ENCODE results near the gene ZNF516. TPM values are rescaled to one million over a fixed set of nuclear protein-coding genes. Genes with fewer than 3 reads are reported as not detected.

The ZNF516 gene
- total RNA-seq, 2 experiments from 2014 or later, result 6.5 to 8.6 TPM

DNA sequence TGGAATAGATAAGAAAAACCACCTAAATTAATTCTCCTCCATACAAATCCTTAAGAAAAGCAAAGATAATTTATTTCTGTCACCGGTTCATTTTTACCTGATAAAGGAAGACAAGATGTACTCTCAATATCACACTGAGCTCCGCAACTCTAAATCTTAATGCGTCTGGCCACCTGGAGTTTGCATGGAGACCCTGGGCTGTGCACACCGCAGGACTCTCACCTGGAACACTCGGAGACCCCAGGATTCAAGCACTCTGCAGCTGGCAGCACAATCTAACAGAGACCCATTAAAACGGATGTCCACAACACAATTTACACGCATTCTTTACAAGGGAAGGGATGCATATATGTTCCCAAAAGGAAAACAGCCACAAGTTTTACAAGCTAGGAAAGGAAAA is 72.2 kb downstream of the ZNF516 start:
- Mint-ChIP-seq H3K9me3 (no peaks in the 10 kb centered on the region), H3K27ac (no peak overlapping the region), H3K4me1 (peaks cover 22% of the 10 kb centered on the region), H3K27me3 (no peaks in the 10 kb centered on the region), H3K36me3 (no peaks in the 10 kb centered on the region), H3K4me3 (no peak overlapping the region)
- no peak for DNase-seq

DNA sequence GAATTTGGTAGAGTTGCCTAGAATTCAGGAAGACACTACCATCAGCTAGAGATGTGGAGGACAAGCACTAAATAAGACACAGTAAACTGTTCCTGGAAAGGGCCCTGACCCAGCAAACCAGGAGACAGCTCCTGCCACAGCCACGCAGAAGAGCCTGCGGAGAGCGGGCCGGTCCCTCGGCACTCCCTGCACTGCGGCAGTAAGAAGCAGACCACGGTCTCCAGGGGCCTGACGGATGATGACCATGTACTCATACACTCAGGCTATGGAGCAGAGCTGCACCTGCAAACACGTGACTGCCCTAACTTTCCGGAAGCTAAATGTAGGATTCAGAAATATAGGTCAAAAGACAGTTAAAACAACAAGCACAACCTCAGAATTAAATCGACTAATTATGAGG is 72.9 kb downstream of the ZNF516 start:
- Mint-ChIP-seq H3K4me1 (peaks cover 19% of the 10 kb centered on the region), H3K9me3 (no peaks in the 10 kb centered on the region), H3K27me3 (no peaks in the 10 kb centered on the region), H3K27ac (no peak overlapping the region), H3K36me3 (no peaks in the 10 kb centered on the region), H3K4me3 (no peak overlapping the region)
- no peak for DNase-seq

DNA sequence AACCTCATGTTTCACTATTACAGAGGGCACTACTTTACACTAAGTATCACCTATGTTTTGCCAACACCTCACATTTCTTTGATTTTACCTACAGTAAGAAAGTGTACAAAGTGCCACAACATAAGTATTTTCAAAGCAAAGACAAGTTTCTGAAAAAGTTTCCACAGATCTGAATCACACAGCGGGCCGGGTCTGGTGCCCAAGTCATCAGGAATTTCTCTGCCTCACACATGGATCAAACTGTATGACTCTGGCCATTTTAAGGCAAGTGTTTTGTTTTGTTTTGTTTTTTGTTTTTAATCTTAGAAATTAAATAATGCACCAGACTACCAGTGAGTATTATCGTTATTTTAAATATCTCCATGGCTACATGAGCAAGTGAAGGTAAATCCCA is 73.4 kb downstream of the ZNF516 start:
- H3K27me3 Mint-ChIP-seq, result no peaks in the 10 kb centered on the region
- H3K4me3 Mint-ChIP-seq, result no peak overlapping the region
- no peak overlapping the region for H3K27ac Mint-ChIP-seq
- H3K4me1 Mint-ChIP-seq, result peaks cover 21% of the 10 kb centered on the region
- no peak for DNase-seq
- no peaks in the 10 kb centered on the region for H3K9me3 Mint-ChIP-seq
- no peaks in the 10 kb centered on the region for H3K36me3 Mint-ChIP-seq

GRCh38 chr18:76420898-76421684 is 74.0 kb downstream of the ZNF516 start:
- DNase-seq, result no peak
- H3K4me1 Mint-ChIP-seq, result peaks cover 20% of the 10 kb centered on the region
- H3K36me3 Mint-ChIP-seq, result no peaks in the 10 kb centered on the region
- no peaks in the 10 kb centered on the region for H3K9me3 Mint-ChIP-seq
- no peak overlapping the region for H3K4me3 Mint-ChIP-seq
- no peak overlapping the region for H3K27ac Mint-ChIP-seq
- H3K27me3 Mint-ChIP-seq, result no peaks in the 10 kb centered on the region

DNA sequence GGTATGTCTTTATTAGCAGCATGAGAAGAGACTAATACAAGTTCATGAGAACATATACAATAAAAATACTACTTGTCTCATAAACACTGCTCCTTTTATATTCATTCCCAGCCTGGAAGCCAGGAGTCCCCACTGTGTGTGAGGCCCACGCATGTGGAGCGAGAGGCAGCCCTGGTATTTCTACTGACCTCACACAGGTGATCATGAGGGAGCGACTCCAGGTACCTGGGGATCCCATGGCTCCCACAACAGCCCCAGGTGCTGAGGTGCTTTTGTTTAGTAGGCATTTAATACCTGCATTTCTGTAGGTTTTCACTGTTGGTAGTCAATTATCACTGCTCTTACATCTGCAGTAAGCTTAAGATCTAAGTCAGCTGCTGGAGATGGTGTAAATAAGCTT is 75.2 kb downstream of the ZNF516 start:
- Mint-ChIP-seq H3K4me1 (peaks cover 12% of the 10 kb centered on the region), H3K36me3 (no peaks in the 10 kb centered on the region), H3K9me3 (no peaks in the 10 kb centered on the region), H3K27me3 (no peaks in the 10 kb centered on the region), H3K4me3 (no peak overlapping the region), H3K27ac (no peak overlapping the region)
- no peak for DNase-seq

- Mint-ChIP-seq H3K36me3 (peaks cover 5% of the 10 kb centered on the region), H3K4me1 (peaks cover 13% of the 10 kb centered on the region), H3K27me3 (no peaks in the 10 kb centered on the region), H3K4me3 (no peak overlapping the region), H3K27ac (no peak overlapping the region), H3K9me3 (no peaks in the 10 kb centered on the region)
- DNase-seq, result no peak
Observed at GRCh38 chr18:76416911-76417310, 78.1 kb downstream of the ZNF516 start.

GRCh38 chr18:76414936-76415621 is 80.0 kb downstream of the ZNF516 start:
- H3K4me1 Mint-ChIP-seq, result peaks cover 21% of the 10 kb centered on the region
- no peak overlapping the region for H3K4me3 Mint-ChIP-seq
- no peak overlapping the region for H3K27ac Mint-ChIP-seq
- H3K27me3 Mint-ChIP-seq, result no peaks in the 10 kb centered on the region
- peaks cover 16% of the 10 kb centered on the region for H3K36me3 Mint-ChIP-seq
- no peak for DNase-seq
- H3K9me3 Mint-ChIP-seq, result no peaks in the 10 kb centered on the region

DNA sequence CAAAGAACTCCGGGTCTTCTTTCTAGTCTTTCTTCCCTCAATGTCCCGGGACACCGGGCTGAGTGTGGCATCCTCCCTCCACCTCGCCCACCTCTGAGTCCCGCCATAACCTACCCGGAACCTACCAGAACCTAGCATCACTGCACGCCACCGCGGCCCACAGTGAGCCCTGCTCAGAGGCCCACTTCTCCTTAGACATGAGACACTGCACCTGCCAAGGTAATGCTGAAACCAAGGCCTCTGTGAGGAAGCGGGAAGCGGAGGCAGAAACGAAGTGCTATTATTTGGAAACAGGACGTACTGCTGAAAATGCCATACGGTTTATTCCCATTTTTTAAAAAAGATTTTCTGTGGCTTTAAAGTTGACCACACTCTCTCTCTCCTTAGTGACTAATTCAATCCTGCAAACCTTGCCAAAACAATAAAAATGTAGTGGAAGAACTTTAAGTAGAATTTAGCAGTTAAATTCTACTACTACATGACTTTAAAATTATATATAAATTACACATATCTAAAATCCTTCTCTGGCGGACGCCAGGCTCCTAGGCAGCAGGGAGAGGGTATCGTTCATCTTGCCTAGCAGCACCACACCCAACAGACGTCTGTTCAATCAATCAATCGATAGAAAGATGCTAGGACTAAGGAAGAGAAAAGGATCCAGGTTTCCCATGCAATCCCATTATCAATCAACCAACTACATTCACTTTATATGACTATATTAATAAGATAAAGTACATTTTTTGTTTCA is 82.0 kb downstream of the ZNF516 start:
- peaks cover 24% of the 10 kb centered on the region for H3K36me3 Mint-ChIP-seq
- H3K4me3 Mint-ChIP-seq, result no peak overlapping the region
- DNase-seq, result no peak
- H3K27ac Mint-ChIP-seq, result no peak overlapping the region
- peaks cover 5% of the 10 kb centered on the region for H3K9me3 Mint-ChIP-seq
- H3K27me3 Mint-ChIP-seq, result no peaks in the 10 kb centered on the region
- H3K4me1 Mint-ChIP-seq, result peaks cover 28% of the 10 kb centered on the region

GRCh38 chr18:76412010-76412817 is 82.8 kb downstream of the ZNF516 start:
- no peak for DNase-seq
- Mint-ChIP-seq H3K9me3 (peaks cover 5% of the 10 kb centered on the region), H3K4me3 (no peak overlapping the region), H3K4me1 (peaks cover 30% of the 10 kb centered on the region), H3K27me3 (no peaks in the 10 kb centered on the region), H3K36me3 (peaks cover 24% of the 10 kb centered on the region), H3K27ac (no peak overlapping the region)

DNA sequence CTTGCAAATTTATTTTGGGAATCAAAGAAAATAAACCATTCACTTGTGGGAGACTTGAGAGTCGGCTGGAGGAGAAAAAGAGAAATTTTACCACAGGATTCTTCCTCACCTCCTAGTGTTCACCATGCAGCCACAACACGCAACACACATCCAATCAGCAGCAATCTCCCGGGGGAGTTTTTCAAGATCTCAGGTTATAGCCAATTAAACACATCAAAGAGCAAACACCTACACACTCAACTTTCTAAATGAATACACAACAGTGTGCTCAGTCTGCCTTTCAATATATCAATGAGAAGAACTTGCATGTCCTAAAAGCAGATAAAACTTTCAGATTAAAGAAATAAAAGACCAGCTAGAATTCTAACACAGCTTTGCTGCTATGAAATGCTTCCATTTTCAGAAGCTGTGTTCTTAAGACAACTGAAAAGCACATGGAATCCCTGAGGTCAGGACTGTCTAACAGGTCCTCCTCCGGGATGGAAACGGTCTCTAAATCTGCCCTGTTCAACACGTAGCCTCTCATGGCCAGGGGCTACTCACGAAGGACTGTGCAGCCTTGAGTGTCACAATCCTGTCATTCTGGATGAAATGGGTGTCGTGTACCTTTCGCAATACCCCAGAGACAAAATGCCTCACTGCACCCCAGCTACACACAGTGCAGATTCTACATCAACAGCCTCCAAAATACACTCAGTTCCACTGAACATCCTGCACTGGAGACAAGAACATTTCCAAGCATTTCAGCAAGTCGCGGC is 84.2 kb downstream of the ZNF516 start:
- H3K4me3 Mint-ChIP-seq, result no peak overlapping the region
- H3K27me3 Mint-ChIP-seq, result no peaks in the 10 kb centered on the region
- peaks cover 5% of the 10 kb centered on the region for H3K9me3 Mint-ChIP-seq
- peak overlapping the region; percentile 3 for H3K27ac Mint-ChIP-seq
- H3K4me1 Mint-ChIP-seq, result peaks cover 25% of the 10 kb centered on the region
- peak; percentile 23 for DNase-seq
- peaks cover 24% of the 10 kb centered on the region for H3K36me3 Mint-ChIP-seq

- no peaks in the 10 kb centered on the region for H3K27me3 Mint-ChIP-seq
- H3K4me3 Mint-ChIP-seq, result no peak overlapping the region
- peaks cover 25% of the 10 kb centered on the region for H3K4me1 Mint-ChIP-seq
- peaks cover 5% of the 10 kb centered on the region for H3K9me3 Mint-ChIP-seq
- peaks cover 24% of the 10 kb centered on the region for H3K36me3 Mint-ChIP-seq
- H3K27ac Mint-ChIP-seq, result no peak overlapping the region
- no peak for DNase-seq
Observed at GRCh38 chr18:76410033-76410432, 85.0 kb downstream of the ZNF516 start.

GRCh38 chr18:76408480-76409067 is 86.5 kb downstream of the ZNF516 start:
- H3K27me3 Mint-ChIP-seq, result no peaks in the 10 kb centered on the region
- H3K27ac Mint-ChIP-seq, result no peak overlapping the region
- H3K4me3 Mint-ChIP-seq, result no peak overlapping the region
- peaks cover 24% of the 10 kb centered on the region for H3K36me3 Mint-ChIP-seq
- peaks cover 24% of the 10 kb centered on the region for H3K4me1 Mint-ChIP-seq
- DNase-seq, result no peak
- H3K9me3 Mint-ChIP-seq, result peaks cover 5% of the 10 kb centered on the region

DNA sequence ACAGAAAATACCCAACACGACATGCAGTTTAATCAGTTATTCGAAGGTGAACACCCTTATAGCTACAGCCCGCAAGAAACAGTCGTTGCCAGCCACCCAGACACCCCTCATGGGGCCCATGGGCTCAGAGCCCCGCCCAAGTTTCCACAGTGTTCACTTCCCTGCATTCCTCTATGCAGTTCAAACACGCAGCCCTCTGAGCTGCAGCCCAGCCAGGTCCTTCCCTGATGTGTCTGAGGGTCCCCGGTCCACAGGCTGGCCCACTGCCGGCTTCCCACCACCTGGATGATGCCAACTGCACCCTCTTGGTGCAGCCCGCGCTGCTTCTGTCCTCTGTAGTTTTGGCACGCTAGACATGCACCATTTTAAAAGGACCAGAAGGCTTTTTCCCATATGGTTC is 87.4 kb downstream of the ZNF516 start:
- H3K4me3 Mint-ChIP-seq, result no peak overlapping the region
- no peaks in the 10 kb centered on the region for H3K27me3 Mint-ChIP-seq

GRCh38 chr18:76406791-76407190 is 88.3 kb downstream of the ZNF516 start:
- Mint-ChIP-seq H3K9me3 (peaks cover 5% of the 10 kb centered on the region), H3K27me3 (no peaks in the 10 kb centered on the region), H3K27ac (no peak overlapping the region), H3K36me3 (peaks cover 19% of the 10 kb centered on the region), H3K4me1 (peaks cover 23% of the 10 kb centered on the region), H3K4me3 (no peak overlapping the region)
- no peak for DNase-seq

More for the DNA sequence above, 87.4 kb downstream of the ZNF516 start:
- Mint-ChIP-seq H3K36me3 (peaks cover 20% of the 10 kb centered on the region), H3K4me1 (peaks cover 23% of the 10 kb centered on the region), H3K27ac (no peak overlapping the region), H3K9me3 (peaks cover 5% of the 10 kb centered on the region)
- no peak for DNase-seq

Measured in activated naive CD8-positive, alpha-beta T cell treated with anti-CD3 and anti-CD28 coated beads for 36 hours (primary cell).